NCI-H2171 (cell line): Measurements from ENCODE around the gene TNP2.
"Not testable (repeated sequence)": the region's sequence is repeated elsewhere in the genome, so short reads cannot be mapped to it uniquely, and the experiment has no call there.

ENCODE experiments used
- DNase-seq: peaks from one replicate; lab custom pipeline; 2025; lab: John Stamatoyannopoulos, UW

Gene TNP2

GRCh38 chr16:11299865-11300559 is 30.9 kb upstream of the TNP2 start:
- DNase-seq = no peak

GRCh38 chr16:11298950-11299547 is 29.9 kb upstream of the TNP2 start:
- DNase-seq = not testable (repeated sequence)

GRCh38 chr16:11298143-11298900 is 29.2 kb upstream of the TNP2 start:
- DNase-seq = no peak

- DNase-seq = peak; percentile 86
Measured at GRCh38 chr16:11297492-11298142, 28.5 kb upstream of the TNP2 start.

GRCh38 chr16:11296706-11297491 is 27.8 kb upstream of the TNP2 start:
- DNase-seq = no peak

GRCh38 chr16:11296351-11296705 is 27.2 kb upstream of the TNP2 start:
- no peak for DNase-seq

GRCh38 chr16:11295672-11296071 is 26.5 kb upstream of the TNP2 start:
- DNase-seq = no peak

- no peak for DNase-seq
Measured at GRCh38 chr16:11292076-11292748, 23.1 kb upstream of the TNP2 start.

- DNase-seq = no peak
Measured at GRCh38 chr16:11291091-11291703, 22.1 kb upstream of the TNP2 start.

GRCh38 chr16:11290102-11290893 is 21.2 kb upstream of the TNP2 start:
- no peak for DNase-seq

- not testable (repeated sequence) for DNase-seq
Measured at GRCh38 chr16:11289696-11290095, 20.6 kb upstream of the TNP2 start.

- no peak for DNase-seq
Measured at GRCh38 chr16:11289202-11289601, 20.1 kb upstream of the TNP2 start.

GRCh38 chr16:11285842-11286241 is 16.7 kb upstream of the TNP2 start:
- no peak for DNase-seq

GRCh38 chr16:11283820-11284248 is 14.7 kb upstream of the TNP2 start:
- no peak for DNase-seq

- DNase-seq = no peak
Measured at GRCh38 chr16:11280616-11281522, 11.7 kb upstream of the TNP2 start, which contains the start of gene PRM1. PRM1 (minus strand) TSS chr16:11281330; CDS start chr16:11281238, 92 bp downstream.

- no peak for DNase-seq
Measured at GRCh38 chr16:11278681-11279628, 9.8 kb upstream of the TNP2 start.

- DNase-seq = no peak
Measured at GRCh38 chr16:11277607-11278337, 8.6 kb upstream of the TNP2 start.
